DOHH2 (cell line): ENCODE results near the gene KRTAP12-4.

Experiments used
- CTCF ChIP-seq: fragments of 200-600 bp; sonication (generic); IDR thresholded peaks from one replicate; pipeline ENCODE4 v1.5.1; 2014; ENCODE audit warnings: antibody characterized with exemption, mild to moderate bottlenecking, low read depth, low read length; ENCODE audit not compliant: poor library complexity, severe bottlenecking
- EZH2phosphoT487 ChIP-seq: fragments of 200-600 bp; sonication (generic); IDR thresholded peaks from 2 replicates; pipeline ENCODE4 v1.6.1; 2017; ENCODE audit warnings: borderline replicate concordance, mild to moderate bottlenecking, antibody characterized with exemption, low read length, moderate library complexity, mixed read lengths

- TF ChIP-seq CTCF (no peak), EZH2phosphoT487 (no peak)
Observed at GRCh38 chr21:44617071-44617501, 37.4 kb downstream of the KRTAP12-4 start.
